Measurements from ENCODE around the gene TXNRD2. TPM values are rescaled to one million over a fixed set of nuclear protein-coding genes. Genes with fewer than 3 reads are reported as not detected.
A peak's percentile ranks its signal among the peaks of the same experiment; 100 is the strongest.

The TXNRD2 gene
- total and polyA plus RNA-seq, 2 of the 4 experiments (the other 2 are of a cell fraction), result 15.6 to 25.7 TPM

GRCh38 chr22:19892257-19892879 is 49.2 kb downstream of the TXNRD2 start:
- peak overlapping the region; percentile 74 for H3K27ac ChIP-seq (ENCODE audit: insufficient read depth, low read length)
- H3K4me2 ChIP-seq (ENCODE audit: low read depth, low read length), result no peak overlapping the region; the same call in 1 of the 2 replicates
- DNase-seq (peak; percentile 53), ATAC-seq (ENCODE audit: low read depth) (peak; percentile 59)
- H4K5ac ChIP-seq (ENCODE audit: low read depth, low read length), result peak overlapping the region; percentile 38; the same call in 1 of the 2 replicates
- H3K14ac ChIP-seq (replicated peaks; ENCODE audit: low read depth, low read length), result peak overlapping the region; percentile 64
- no TSS peak for BruUV-seq (replicated peaks)
- no peaks in the 10 kb centered on the region; the same call in 1 of the 2 replicates for H4K20me1 ChIP-seq (ENCODE audit: insufficient read depth, low read length)
- no peak overlapping the region for H3K9ac ChIP-seq (ENCODE audit: low read depth, low read length)
- peak overlapping the region; percentile 96 for H4K91ac ChIP-seq (ENCODE audit: insufficient read depth, low read depth, low read length)
- H2AK9ac ChIP-seq (replicated peaks; ENCODE audit: low read depth, low read length, poor library complexity), result peak overlapping the region; percentile 95
- peak overlapping the region; percentile 97 for H2BK5ac ChIP-seq (ENCODE audit: low read depth, low read length, poor library complexity, severe bottlenecking)
- H3K4me3 ChIP-seq (ENCODE audit: insufficient read depth, low read depth, low read length), result no peak overlapping the region
- H3K56ac ChIP-seq (ENCODE audit: extremely low read depth, insufficient read depth, low read length), result peak overlapping the region; percentile 72
- H3K79me1 ChIP-seq (ENCODE audit: low read depth in 1 of 2, low read length in 2 of 2), result peaks cover 0 to 33% of the 10 kb centered on the region in 2 experiments; a peak in 3 of 4 replicates
- dilution Hi-C loops (cut with HindIII; ENCODE audit: low sequenced_read_pairs, unreplicated experiment), result no loop called here
- TF ChIP-seq MAZ (IDR thresholded peaks at IDR 0.05; ENCODE audit: borderline replicate concordance, low read depth, low read length), result peak; percentile 14; the same call in 1 of the 2 replicates
- TF ChIP-seq SMC3 (IDR thresholded peaks at IDR 0.05; ENCODE audit: low read depth, low read length), result no peak
- peak; percentile 28; the same call in 1 of the 2 replicates for TF ChIP-seq BHLHE40 (IDR thresholded peaks at IDR 0.05; ENCODE audit: low read depth, low read length)
- peak overlapping the region; percentile 88; the same call in 2 of the 3 replicates for H2BK15ac ChIP-seq (ENCODE audit: low read depth, low read length)
- peaks cover 16% of the 10 kb centered on the region for H3K9me1 ChIP-seq (ENCODE audit: insufficient read depth, low read length)
- no peaks in the 10 kb centered on the region for H3K9me3 ChIP-seq (ENCODE audit: control insufficient read depth, insufficient read depth, low read length)
- peak overlapping the region; percentile 98 for H2AK5ac ChIP-seq (ENCODE audit: low read depth, low read length)
- H3K4ac ChIP-seq (ENCODE audit: low read depth, low read length), result peak overlapping the region; percentile 97
- H3K18ac ChIP-seq (ENCODE audit: low read depth, low read length), result peak overlapping the region; percentile 13; the same call in 1 of the 2 replicates
- H3K36me3 ChIP-seq (ENCODE audit: control insufficient read depth, insufficient read depth, low read length), result peaks cover 13% of the 10 kb centered on the region
- peak overlapping the region; percentile 84 for H2AFZ ChIP-seq (replicated peaks; ENCODE audit: low read length, poor library complexity)
- peaks cover 28% of the 10 kb centered on the region for H3K4me1 ChIP-seq (ENCODE audit: control insufficient read depth, insufficient read depth, low read length)
- intact Hi-C loops (cut with micrococcal nuclease), result loop anchor here (5.0 kb wide), 1 partner anchor 50 kb away; the partner anchor contains the start of genes COMT and TXNRD2
- no peaks in the 10 kb centered on the region for H3K27me3 ChIP-seq (ENCODE audit: control insufficient read depth, insufficient read depth, low read length)
- H2BK120ac ChIP-seq (ENCODE audit: low read depth, low read length), result peak overlapping the region; percentile 97
- ChIA-PET POLR2A (ENCODE audit: unreplicated experiment) (no interaction called here), CTCF (interaction anchor here (1.2 kb wide), 1 partner anchor 11 kb away, joined by 3 read pairs; no protein-coding TSS in a partner anchor)
- 12% methylated on average over 8 of the region's 24 CpGs; no CpG with 5 or more reads in 1 of the 2 experiments for WGBS, 2 experiments (ENCODE audit: extremely low coverage in 2 of 2, insufficient read length in 1 of 2)
- peak overlapping the region; percentile 64; the same call in 1 of the 2 replicates for H3K23ac ChIP-seq (ENCODE audit: low read depth, low read length)
- in situ Hi-C loops (cut with MboI; ENCODE audit: low sequenced_read_pairs), result no loop called here
- H4K8ac ChIP-seq (ENCODE audit: low read depth in 2 of 2, low read length in 2 of 2), result peak overlapping the region; percentile 78 to 96
- H2BK20ac ChIP-seq (ENCODE audit: low read depth, low read length), result peak overlapping the region; percentile 92

All from IMR-90 (cell line).